Measurements from ENCODE around the gene G6PC1.
"Not testable (repeated sequence)": the region's sequence is repeated elsewhere in the genome, so short reads cannot be mapped to it uniquely, and the experiment has no call there.

G6PC1 gene

DNA sequence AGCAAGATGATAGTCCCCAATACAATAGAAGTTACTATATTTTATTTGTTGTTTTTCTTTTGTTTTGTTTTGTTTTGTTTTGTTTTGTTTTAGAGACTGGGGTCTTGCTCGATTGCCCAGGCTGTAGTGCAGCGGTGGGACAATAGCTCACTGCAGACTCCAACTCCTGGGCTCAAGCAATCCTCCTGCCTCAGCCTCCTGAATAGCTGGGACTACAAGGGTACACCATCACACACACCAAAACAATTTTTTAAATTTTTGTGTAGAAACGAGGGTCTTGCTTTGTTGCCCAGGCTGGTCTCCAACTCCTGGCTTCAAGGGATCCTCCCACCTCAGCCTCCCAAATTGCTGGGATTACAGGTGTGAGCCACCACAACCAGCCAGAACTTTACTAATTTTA lies 618 bp upstream of the G6PC1 start:
- not testable (repeated sequence) for FAIRE-seq; DNase-seq (ENCODE audit: insufficient read length, low spot score)

DNA sequence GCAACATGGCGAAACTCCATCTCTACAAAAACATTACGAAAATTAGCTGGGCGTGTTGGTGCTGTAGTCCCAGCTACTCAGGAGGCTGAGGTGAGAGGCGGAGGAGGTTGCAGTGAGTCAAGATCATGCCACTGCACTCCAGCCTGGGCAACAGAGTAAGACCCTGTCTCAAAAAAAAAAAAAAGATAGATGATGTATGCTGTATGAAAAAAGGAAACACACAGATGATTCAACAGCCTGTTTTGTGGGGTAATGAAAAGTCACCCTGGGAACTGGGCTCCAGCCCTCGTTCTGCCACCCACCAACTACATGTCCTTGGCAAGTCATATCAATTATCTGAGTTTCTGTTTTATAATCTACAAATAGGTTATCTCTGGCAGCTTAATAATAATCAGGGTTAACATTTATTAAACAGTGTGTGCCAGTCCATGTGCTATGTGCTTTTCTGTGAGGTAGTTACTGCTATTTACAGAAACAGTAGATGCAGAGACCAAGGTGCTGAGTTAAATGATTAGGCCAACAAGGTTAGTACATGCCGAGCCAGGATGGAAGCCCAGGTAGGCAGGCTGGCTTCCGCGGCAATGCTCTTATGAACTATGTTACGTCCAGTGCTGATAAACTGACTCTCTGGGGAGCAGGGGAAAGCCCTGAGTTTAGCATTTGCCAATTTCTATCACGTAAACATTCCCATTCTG lies 1.1 kb downstream of the G6PC1 start:
- no peak for FAIRE-seq
- no peak for DNase-seq (ENCODE audit: insufficient read length, low spot score)

DNA sequence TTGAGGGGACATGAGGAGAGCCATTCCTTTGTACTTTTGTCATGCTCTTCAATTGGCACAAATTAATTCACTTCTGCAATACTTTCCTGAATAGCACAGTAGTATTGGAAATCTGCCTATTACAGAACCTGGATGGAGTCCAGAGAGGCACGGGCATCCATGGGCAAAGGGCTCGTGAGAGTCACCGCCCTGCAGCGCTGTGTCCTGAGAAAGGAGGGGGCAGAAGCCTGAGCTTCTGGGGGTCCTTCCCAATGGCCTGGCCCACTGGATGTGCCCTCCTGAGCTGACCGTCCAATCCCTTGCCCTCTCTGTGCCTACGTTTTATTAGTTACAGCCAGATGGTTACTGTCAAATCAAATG lies 3.5 kb downstream of the G6PC1 start:
- no peak for DNase-seq (ENCODE audit: insufficient read length, low spot score)
- no peak for FAIRE-seq

DNA sequence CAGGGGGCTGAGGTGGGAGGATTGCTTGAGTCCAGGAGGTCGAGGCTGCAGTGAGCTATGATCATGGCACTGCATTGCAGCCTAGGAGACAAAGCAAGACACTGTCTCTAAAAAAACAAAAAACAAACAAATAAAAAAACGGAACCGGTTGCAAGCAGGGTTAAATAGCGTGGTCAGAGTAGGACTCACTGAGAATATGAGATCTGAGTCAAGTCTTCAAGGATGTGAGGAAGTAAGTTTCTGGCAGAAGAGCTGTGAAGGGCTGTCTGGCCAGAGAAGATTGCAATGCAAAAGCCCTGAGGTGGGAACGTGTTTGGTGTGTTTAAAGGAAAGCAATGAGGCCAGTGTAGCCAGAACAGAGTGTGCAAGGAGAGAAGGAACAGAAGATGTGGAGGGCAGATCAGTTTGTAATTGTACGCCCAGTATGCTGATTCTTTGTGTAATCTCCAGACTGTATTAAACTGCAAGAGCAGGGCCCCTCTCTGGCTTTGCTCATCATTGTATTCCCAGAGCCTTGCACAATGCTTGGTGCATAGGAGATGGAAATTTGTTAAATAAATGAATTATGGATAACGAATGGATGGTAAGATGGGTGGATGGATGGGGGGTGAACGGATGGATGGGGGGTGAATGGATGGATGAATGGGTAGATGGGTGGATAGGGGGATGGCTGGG lies 6.3 kb downstream of the G6PC1 start:
- DNase-seq (ENCODE audit: insufficient read length, low spot score) (no peak), FAIRE-seq (no peak)

DNA sequence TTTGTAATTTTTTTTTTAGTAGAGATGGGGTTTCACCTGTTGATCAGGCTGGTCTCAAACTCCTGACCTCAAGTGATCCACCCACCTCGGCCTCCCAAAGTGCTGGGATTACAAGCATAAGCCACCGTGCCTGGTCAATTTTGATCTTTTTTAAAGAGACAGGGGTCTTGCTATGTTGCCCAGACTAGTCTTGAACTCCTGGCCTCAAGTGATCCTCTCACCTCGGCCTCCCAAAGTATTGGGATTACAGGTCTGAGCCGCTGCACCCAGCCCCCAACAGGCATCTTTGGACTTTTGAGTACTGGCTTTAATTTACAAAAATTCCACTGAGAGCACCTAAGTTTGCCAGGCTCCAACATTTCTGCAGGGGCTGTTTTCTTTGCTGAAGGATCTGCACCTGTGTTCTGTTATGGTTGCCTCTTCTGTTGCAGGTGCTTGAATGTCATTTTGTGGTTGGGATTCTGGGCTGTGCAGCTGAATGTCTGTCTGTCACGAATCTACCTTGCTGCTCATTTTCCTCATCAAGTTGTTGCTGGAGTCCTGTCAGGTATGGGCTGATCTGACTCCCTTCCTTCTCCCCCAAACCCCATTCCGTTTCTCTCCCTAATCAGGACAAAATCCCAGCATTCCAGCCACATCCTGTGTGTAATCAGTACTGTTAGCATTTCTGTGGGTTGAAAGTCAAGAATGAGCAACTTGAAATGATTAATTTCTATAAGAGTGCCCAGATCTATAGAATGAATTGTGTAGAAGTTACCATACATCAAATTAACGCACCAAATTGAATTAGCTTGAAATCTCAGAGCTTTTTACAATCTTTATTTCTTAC lies 8.5 kb downstream of the G6PC1 start:
- FAIRE-seq: no peak
- DNase-seq (ENCODE audit: insufficient read length, low spot score): no peak

DNA sequence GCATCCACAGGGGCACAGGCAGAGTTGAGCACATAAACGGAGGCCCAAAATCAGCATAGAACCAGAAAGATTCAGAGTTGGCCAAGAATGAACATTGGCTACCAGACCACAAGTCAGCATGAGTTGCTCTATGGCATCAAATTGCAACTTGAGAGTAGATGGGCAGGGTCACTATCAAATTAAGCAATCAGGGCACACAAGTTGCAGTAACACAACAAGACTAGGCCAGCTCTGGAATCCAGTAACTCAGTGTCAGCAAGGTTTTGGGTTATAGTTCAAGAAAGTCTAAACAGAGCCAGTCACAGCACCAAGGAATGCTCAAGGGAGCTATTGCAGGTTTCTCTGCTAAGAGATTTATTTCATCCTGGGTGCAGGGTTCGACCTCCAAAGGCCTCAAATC lies 12.9 kb downstream of the G6PC1 start:
- DNase-seq (ENCODE audit: insufficient read length, low spot score): no peak
- FAIRE-seq: no peak

DNA sequence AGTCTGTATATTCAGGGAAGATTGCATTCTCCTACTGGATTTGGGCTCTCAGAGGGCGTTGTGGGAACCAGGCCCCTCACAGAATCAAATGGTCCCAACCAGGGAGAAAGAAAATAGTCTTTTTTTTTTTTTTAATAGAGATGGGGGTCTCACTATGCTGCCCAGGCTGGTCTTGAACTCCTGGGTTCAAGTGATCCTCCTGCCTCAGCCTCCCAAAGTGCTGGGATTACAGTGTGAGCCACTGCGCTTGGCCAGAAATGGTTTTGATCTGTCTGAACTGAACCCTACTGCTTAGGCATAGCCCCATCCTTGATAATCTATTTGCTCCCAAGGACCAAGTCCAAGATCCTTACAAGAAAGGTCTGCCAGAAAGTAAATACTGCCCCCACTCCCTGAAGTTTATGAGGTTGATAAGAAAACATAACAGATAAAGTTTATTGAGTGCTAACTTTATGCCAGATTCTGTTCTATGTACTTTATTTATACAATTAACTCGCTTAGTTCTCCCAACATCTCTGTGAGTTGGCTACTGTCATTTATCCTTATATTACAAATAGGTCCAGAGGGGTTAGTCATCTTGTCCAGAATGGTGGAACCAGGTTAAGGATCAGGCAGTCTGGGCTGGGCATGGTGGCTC lies 13.5 kb downstream of the G6PC1 start:
- no peak for FAIRE-seq

GRCh38 chr17:42915288-42915687 lies 14.7 kb downstream of the G6PC1 start:
- DNase-seq (ENCODE audit: insufficient read length, low spot score); FAIRE-seq: not testable (repeated sequence)

More for the DNA sequence above, 13.5 kb downstream of the G6PC1 start:
- DNase-seq (ENCODE audit: insufficient read length, low spot score): no peak

DNA sequence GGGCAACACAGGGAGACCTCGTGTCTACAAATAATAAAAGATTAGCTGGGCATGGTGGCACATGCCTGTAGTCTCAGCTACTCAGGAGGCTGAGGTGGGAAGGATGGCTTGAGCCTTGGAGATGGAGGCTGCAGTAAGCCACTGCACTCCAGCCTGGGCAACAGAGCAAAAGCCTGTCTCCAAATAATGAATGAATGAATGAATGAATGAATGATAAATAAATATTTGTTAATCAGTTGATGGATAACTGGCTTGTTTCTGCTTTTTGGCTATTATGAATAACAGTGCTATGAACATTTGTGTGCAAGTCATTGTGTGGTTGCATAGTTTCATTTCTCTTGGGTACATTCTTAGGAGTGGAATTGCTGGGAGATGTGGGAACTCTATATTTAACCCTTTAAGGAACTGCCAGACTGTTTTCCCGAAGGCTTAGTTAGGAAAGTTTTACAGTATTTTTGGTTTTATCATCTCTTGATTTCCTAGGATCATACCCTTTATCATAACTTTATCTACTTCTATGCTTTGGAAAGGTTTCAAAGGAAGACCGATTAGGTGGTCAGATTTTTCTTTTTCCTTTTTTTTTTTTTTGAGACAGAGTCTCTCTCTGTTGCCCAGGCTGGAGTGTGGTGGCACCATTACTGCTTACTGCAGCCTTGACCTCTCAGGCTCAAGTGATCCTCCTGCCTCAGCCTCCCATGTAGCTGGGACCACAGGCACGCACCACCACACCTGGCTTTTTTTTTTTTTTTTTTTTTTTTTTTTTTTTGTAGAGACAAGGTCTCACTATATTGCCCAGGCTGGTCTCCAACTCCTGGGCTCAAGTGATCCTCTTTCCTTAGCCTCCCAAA lies 16.0 kb downstream of the G6PC1 start:
- not testable (repeated sequence) for FAIRE-seq; DNase-seq (ENCODE audit: insufficient read length, low spot score)

GRCh38 chr17:42917236-42917603 lies 16.6 kb downstream of the G6PC1 start:
- DNase-seq (ENCODE audit: insufficient read length, low spot score) (no peak), FAIRE-seq (peak; percentile 23)

GRCh38 chr17:42918902-42919521 lies 18.4 kb downstream of the G6PC1 start:
- DNase-seq (ENCODE audit: insufficient read length, low spot score): no peak

GRCh38 chr17:42919522-42920077 lies 19.0 kb downstream of the G6PC1 start:
- DNase-seq (ENCODE audit: insufficient read length, low spot score); FAIRE-seq: not testable (repeated sequence)

More at GRCh38 chr17:42918902-42919521, 18.4 kb downstream of the G6PC1 start:
- peak; percentile 33 for FAIRE-seq

GRCh38 chr17:42920106-42920900 lies 19.7 kb downstream of the G6PC1 start:
- DNase-seq (ENCODE audit: insufficient read length, low spot score) (no peak), FAIRE-seq (no peak)

DNA sequence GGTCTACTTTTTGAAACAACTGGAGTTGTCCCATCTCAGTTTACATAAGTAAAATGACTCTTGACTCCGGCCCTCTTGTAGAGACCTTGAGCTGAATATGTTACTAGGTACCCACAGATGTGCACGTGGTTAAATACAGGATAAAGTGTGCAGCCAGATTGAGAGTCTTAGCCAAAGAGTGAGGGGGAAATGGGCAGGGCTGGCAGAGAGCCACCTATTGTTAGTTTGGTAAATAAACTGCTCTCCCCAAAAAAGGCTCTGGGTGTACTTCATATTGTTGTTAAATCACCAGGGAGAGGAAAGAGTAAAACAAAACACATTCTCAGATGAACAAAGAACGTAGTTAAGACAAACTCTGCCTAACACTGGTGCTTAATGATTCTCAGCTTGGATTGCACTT lies 20.3 kb downstream of the G6PC1 start:
- DNase-seq (ENCODE audit: insufficient read length, low spot score) (no peak), FAIRE-seq (no peak)

- DNase-seq (ENCODE audit: insufficient read length, low spot score): no peak
- FAIRE-seq: no peak
Measured at GRCh38 chr17:42922294-42922693, 21.7 kb downstream of the G6PC1 start.

DNA sequence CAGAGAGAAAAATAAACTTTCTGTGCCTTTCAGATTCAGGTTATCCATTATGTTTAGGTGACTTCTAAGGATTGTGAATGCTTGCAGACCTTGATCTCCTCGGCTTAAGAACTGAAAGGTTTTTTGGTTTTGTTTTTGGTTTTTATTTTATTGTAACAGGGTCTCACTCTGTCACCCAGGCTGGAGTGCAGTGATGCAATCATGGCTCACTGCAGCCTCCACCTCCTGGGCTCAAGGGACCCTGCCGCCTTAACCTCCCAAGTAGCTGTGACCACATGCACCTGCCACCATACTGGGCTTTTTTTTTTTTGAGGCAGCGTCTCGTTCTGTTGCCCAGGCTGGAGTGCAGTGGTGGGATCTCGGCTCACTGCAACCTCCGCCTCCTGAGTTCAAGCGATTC lies 22.9 kb downstream of the G6PC1 start:
- FAIRE-seq: not testable (repeated sequence)

GRCh38 chr17:42924891-42925290 lies 24.3 kb downstream of the G6PC1 start:
- no peak for DNase-seq (ENCODE audit: insufficient read length, low spot score)
- no peak for FAIRE-seq

More for the DNA sequence above, 22.9 kb downstream of the G6PC1 start:
- not testable (repeated sequence) for DNase-seq (ENCODE audit: insufficient read length, low spot score)

- DNase-seq (ENCODE audit: insufficient read length, low spot score) (peak; percentile 51), FAIRE-seq (peak; percentile 75)
Measured at GRCh38 chr17:42928714-42929496, 28.3 kb downstream of the G6PC1 start.
